WTC11 (cell line): ENCODE results near the gene MLPH. TPM values are rescaled to one million over a fixed set of nuclear protein-coding genes. Genes with fewer than 3 reads are reported as not detected.

ENCODE experiments used
- ATAC-seq: fragments of 200-7000 bp; cut with Tn5 transposase; 2 replicates; pipeline ENCODE4 v1.10.0; 2021; ENCODE audit warnings: mild to moderate bottlenecking, moderate library complexity
- CTCF ChIA-PET: fragments of 300-600 bp; sonication (Branson Sonifier 250); formaldehyde crosslinking; loops from one replicate; lab custom pipeline; 2021; ENCODE audit warnings: antibody characterized with exemption; lab: Charles Lee
- POLR2A ChIA-PET: fragments of 350-600 bp; sonication (Branson Sonifier 250); formaldehyde crosslinking; loops from one replicate; lab custom pipeline; 2021; ENCODE audit warnings: antibody characterized with exemption; lab: Charles Lee
- DNase-seq: peaks from one replicate; pipeline ENCODE4 v3.0.0; 2021; ENCODE audit warnings: low spot score
- H3K27ac Mint-ChIP-seq: 2 replicates; pipeline ENCODE4 v1.8.0; 2021; ENCODE audit warnings: mixed read lengths
- H3K27me3 Mint-ChIP-seq: 2 replicates; pipeline ENCODE4 v1.8.0; 2021; ENCODE audit warnings: low read depth, mild to moderate bottlenecking, moderate library complexity, mixed read lengths
- H3K36me3 Mint-ChIP-seq: 2 replicates; pipeline ENCODE4 v1.8.0; 2021; ENCODE audit warnings: mixed read lengths
- H3K4me1 Mint-ChIP-seq: 2 replicates; pipeline ENCODE4 v1.8.0; 2022; ENCODE audit warnings: mixed read lengths
- H3K4me3 Mint-ChIP-seq: 2 replicates; pipeline ENCODE4 v1.8.0; 2021; ENCODE audit warnings: mild to moderate bottlenecking, moderate library complexity, mixed read lengths
- H3K9me3 Mint-ChIP-seq: 2 replicates; pipeline ENCODE4 v1.8.0; 2021; ENCODE audit warnings: mixed read lengths
- AR ChIP-seq: fragments of 250-450 bp; sonication (Bioruptor Pico); IDR thresholded peaks from 2 replicates; pipeline ENCODE4 v1.9.0; 2021; ENCODE audit warnings: mild to moderate bottlenecking
- ATF3 ChIP-seq: sonication (generic); formaldehyde crosslinking; conservative IDR thresholded peaks from 2 replicates; pipeline ENCODE4 v1.8.1; 2022; ENCODE audit warnings: mild to moderate bottlenecking, missing genetic modification reagents
- E2F1 ChIP-seq: sonication (generic); formaldehyde crosslinking; IDR thresholded peaks from 2 replicates; pipeline ENCODE4 v1.8.0; 2022; ENCODE audit warnings: mild to moderate bottlenecking, missing genetic modification reagents
- E2F4 ChIP-seq: sonication (generic); formaldehyde crosslinking; IDR thresholded peaks from 2 replicates; pipeline ENCODE4 v1.8.1; 2022; ENCODE audit warnings: low read depth, mild to moderate bottlenecking, moderate library complexity, missing genetic modification reagents, borderline replicate concordance
- E2F5 ChIP-seq: sonication (generic); formaldehyde crosslinking; IDR thresholded peaks from 2 replicates; pipeline ENCODE4 v1.8.1; 2022; ENCODE audit warnings: mild to moderate bottlenecking, moderate library complexity, missing genetic modification reagents
- IRF1 ChIP-seq: sonication (generic); formaldehyde crosslinking; IDR thresholded peaks from 2 replicates; pipeline ENCODE4 v1.8.0; 2023; ENCODE audit warnings: missing genetic modification reagents
- JAZF1 ChIP-seq: fragments of 250-450 bp; sonication (Bioruptor Pico); IDR thresholded peaks from 2 replicates; pipeline ENCODE4 v1.9.0; 2021; ENCODE audit warnings: moderate library complexity, mild to moderate bottlenecking, inconsistent platforms
- KAT7 ChIP-seq: sonication (generic); formaldehyde crosslinking; IDR thresholded peaks from 2 replicates; pipeline ENCODE4 v1.8.1; 2023; ENCODE audit warnings: missing genetic modification reagents, mild to moderate bottlenecking, borderline replicate concordance
- NFYB ChIP-seq: sonication (generic); formaldehyde crosslinking; conservative IDR thresholded peaks from 2 replicates; pipeline ENCODE4 v1.8.0; 2022; ENCODE audit warnings: low read depth, missing genetic modification reagents
- OVOL2 ChIP-seq: fragments of 250-450 bp; sonication (Bioruptor Pico); IDR thresholded peaks from 2 replicates; pipeline ENCODE4 v1.9.0; 2021; ENCODE audit warnings: mild to moderate bottlenecking, borderline replicate concordance
- SMAD3 ChIP-seq: sonication (generic); formaldehyde crosslinking; IDR thresholded peaks from 2 replicates; pipeline ENCODE4 v1.8.0; 2022; ENCODE audit warnings: missing genetic modification reagents, mild to moderate bottlenecking, borderline replicate concordance
- SMAD4 ChIP-seq: sonication (generic); formaldehyde crosslinking; IDR thresholded peaks from 2 replicates; pipeline ENCODE4 v1.8.0; 2022; ENCODE audit warnings: mild to moderate bottlenecking, missing genetic modification reagents
- SOX15 ChIP-seq: fragments of 250-450 bp; sonication (Bioruptor Pico); IDR thresholded peaks from 2 replicates; pipeline ENCODE4 v1.9.0; 2021; ENCODE audit warnings: mild to moderate bottlenecking
- ZNF219 ChIP-seq: sonication (generic); formaldehyde crosslinking; IDR thresholded peaks from 2 replicates; pipeline ENCODE4 v1.8.0; 2023; ENCODE audit warnings: missing genetic modification reagents, mild to moderate bottlenecking, borderline replicate concordance
- ZNF425 ChIP-seq: fragments of 250-450 bp; sonication (Bioruptor Pico); conservative IDR thresholded peaks from 2 replicates; pipeline ENCODE4 v1.9.0; 2021; ENCODE audit warnings: mild to moderate bottlenecking
- ZNF512 ChIP-seq: sonication (generic); formaldehyde crosslinking; IDR thresholded peaks from 2 replicates; pipeline ENCODE4 v1.8.1; 2022; ENCODE audit warnings: missing genetic modification reagents, borderline replicate concordance
- total RNA-seq: library from RNA; stranded (reverse); gene quantifications from 3 replicates; pipeline ENCODE4 v1.2.3, GENCODE V29; 2021

The MLPH gene
- total RNA-seq, 1 experiment from 2014 or later = 10.3 TPM

- POLR2A ChIA-PET = no interaction called here
- no peak overlapping the region for H3K4me3 Mint-ChIP-seq
- CTCF ChIA-PET = interaction anchor here (0.7 to 10.4 kb wide), 2 partner anchors 49 to 56 kb away, joined by 5 to 385 read pairs; no protein-coding TSS in a partner anchor
These were observed 30.1 kb downstream of the MLPH start for GRCh38 chr2:237517163-237517562.

GRCh38 chr2:237517990-237518389, 30.9 kb downstream of the MLPH start:
- Mint-ChIP-seq H3K27me3 (no peaks in the 10 kb centered on the region), H3K36me3 (no peaks in the 10 kb centered on the region), H3K27ac (no peak overlapping the region), H3K4me1 (peaks cover 6% of the 10 kb centered on the region), H3K4me3 (no peak overlapping the region), H3K9me3 (peaks cover 4% of the 10 kb centered on the region)
- ATAC-seq = no peak
- ChIA-PET CTCF (interaction anchor here (0.7 kb wide), 1 partner anchor 50 kb away, joined by 5 read pairs; no protein-coding TSS in a partner anchor), POLR2A (no interaction called here)
- no peak for TF ChIP-seq E2F1
- TF ChIP-seq SMAD3 (CRISPR knock-in tag) = no peak
- TF ChIP-seq NFYB (CRISPR knock-in tag) = no peak
- no peak for TF ChIP-seq KAT7 (CRISPR knock-in tag)
- no peak for TF ChIP-seq SMAD4
- TF ChIP-seq ZNF425 (CRISPR knock-in tag) = no peak
- TF ChIP-seq IRF1 (CRISPR knock-in tag) = no peak
- no peak for TF ChIP-seq E2F4 (CRISPR knock-in tag)
- TF ChIP-seq ZNF512 (CRISPR knock-in tag) = no peak
- no peak for DNase-seq

More at GRCh38 chr2:237517163-237517562, 30.1 kb downstream of the MLPH start:
- DNase-seq (no peak), ATAC-seq (no peak)
- Mint-ChIP-seq H3K36me3 (no peaks in the 10 kb centered on the region), H3K4me1 (peaks cover 8% of the 10 kb centered on the region), H3K27ac (no peak overlapping the region), H3K9me3 (peaks cover 4% of the 10 kb centered on the region), H3K27me3 (no peaks in the 10 kb centered on the region)
- TF ChIP-seq ATF3 = no peak
- no peak for TF ChIP-seq SOX15 (CRISPR knock-in tag)
- no peak for TF ChIP-seq OVOL2 (CRISPR knock-in tag)

GRCh38 chr2:237519506-237520245, 32.6 kb downstream of the MLPH start:
- H3K36me3 Mint-ChIP-seq = no peaks in the 10 kb centered on the region
- no peak for ATAC-seq
- no peaks in the 10 kb centered on the region for H3K4me1 Mint-ChIP-seq
- peaks cover 4% of the 10 kb centered on the region for H3K9me3 Mint-ChIP-seq
- ChIA-PET POLR2A (no interaction called here), CTCF (interaction anchor here (0.6 to 2.3 kb wide), 2 partner anchors 52 to 559 kb away, joined by 3 to 10 read pairs; no protein-coding TSS in a partner anchor)
- no peak for DNase-seq
- no peak overlapping the region for H3K27ac Mint-ChIP-seq
- H3K4me3 Mint-ChIP-seq = no peak overlapping the region
- no peaks in the 10 kb centered on the region for H3K27me3 Mint-ChIP-seq
- TF ChIP-seq AR (CRISPR knock-in tag) (no peak), ZNF219 (CRISPR knock-in tag) (no peak), SMAD3 (CRISPR knock-in tag) (no peak), NFYB (CRISPR knock-in tag) (no peak), JAZF1 (CRISPR knock-in tag) (no peak), E2F5 (CRISPR knock-in tag) (no peak)
